GM18867 (cell line): Measurements from ENCODE around the gene STX3.

ENCODE experiments used
- ATAC-seq: cut with Tn5 transposase; IDR thresholded peaks from one replicate; pipeline ENCODE4 v1.9.1; 2021; ENCODE audit warnings: mild to moderate bottlenecking, moderate library complexity; ENCODE audit not compliant: unreplicated experiment

STX3 gene

GRCh38 chr11:59754859-59755700 lies at the start of gene STX3:
Gene STX3, plus strand, starts transcription at chr11:59755376. Its CDS starts 230 bp downstream, at chr11:59755606.
- ATAC-seq: peak; percentile 86

GRCh38 chr11:59706518-59707285 lies 48.5 kb upstream of the STX3 start:
- no peak for ATAC-seq

GRCh38 chr11:59707371-59707770 lies 47.8 kb upstream of the STX3 start:
- ATAC-seq: no peak

- no peak for ATAC-seq
Observed at GRCh38 chr11:59708537-59708936, 46.6 kb upstream of the STX3 start.

- ATAC-seq: no peak
Observed at GRCh38 chr11:59710136-59710847, 44.9 kb upstream of the STX3 start.

- no peak for ATAC-seq
Observed at GRCh38 chr11:59713745-59714144, 41.4 kb upstream of the STX3 start, which contains the start of gene OR10V1. Gene OR10V1, minus strand, starts transcription at chr11:59713845. Its CDS starts 0 bp downstream, at chr11:59713845.

GRCh38 chr11:59716051-59716450 lies 39.1 kb upstream of the STX3 start:
- no peak for ATAC-seq

- no peak for ATAC-seq
Observed at GRCh38 chr11:59719556-59719955, 35.6 kb upstream of the STX3 start.

GRCh38 chr11:59724066-59724465 lies 31.1 kb upstream of the STX3 start:
- no peak for ATAC-seq

GRCh38 chr11:59727426-59727825 lies 27.8 kb upstream of the STX3 start:
- no peak for ATAC-seq

- no peak for ATAC-seq
Observed at GRCh38 chr11:59728154-59728553, 27.0 kb upstream of the STX3 start.

- ATAC-seq: no peak
Observed at GRCh38 chr11:59728913-59729312, 26.3 kb upstream of the STX3 start.

- ATAC-seq: no peak
Observed at GRCh38 chr11:59729834-59730233, 25.3 kb upstream of the STX3 start.

GRCh38 chr11:59730896-59731565 lies 24.1 kb upstream of the STX3 start:
- ATAC-seq: no peak

- ATAC-seq: no peak
Observed at GRCh38 chr11:59746111-59746510, 9.1 kb upstream of the STX3 start.

- peak; percentile 74 for ATAC-seq
Observed at GRCh38 chr11:59753650-59754493, 1.3 kb upstream of the STX3 start.

GRCh38 chr11:59754494-59754858 lies 700 bp upstream of the STX3 start:
- peak; percentile 16 for ATAC-seq

- peak; percentile 4 for ATAC-seq
Observed at GRCh38 chr11:59755701-59756557, 753 bp downstream of the STX3 start.

- no peak for ATAC-seq
Observed at GRCh38 chr11:59756558-59756840, 1.3 kb downstream of the STX3 start.
